GM23248 (cell line): Measurements from ENCODE around the gene TRAF3IP1.

Source experiments
- EZH2 ChIP-seq: fragments of 200-600 bp; sonication (generic); IDR thresholded peaks from 2 replicates; pipeline ENCODE4 v1.6.1; 2018; ENCODE audit warnings: antibody characterized with exemption, mild to moderate bottlenecking; ENCODE audit not compliant: insufficient read depth, poor library complexity, severe bottlenecking
- EZH2phosphoT487 ChIP-seq: fragments of 200-600 bp; sonication (generic); IDR thresholded peaks from 2 replicates; pipeline ENCODE4 v1.6.1; 2018; ENCODE audit warnings: antibody characterized with exemption, moderate library complexity, mild to moderate bottlenecking, low read depth; ENCODE audit not compliant: insufficient read depth

- TF ChIP-seq EZH2 (no peak), EZH2phosphoT487 (no peak)
These were observed 14.2 kb upstream of the TRAF3IP1 start for GRCh38 chr2:238305965-238306671.
